ENCODE results near the gene CTNNA2.
"Not testable (repeated sequence)": the region's sequence is repeated elsewhere in the genome, so short reads cannot be mapped to it uniquely, and the experiment has no call there.

Gene CTNNA2

DNA sequence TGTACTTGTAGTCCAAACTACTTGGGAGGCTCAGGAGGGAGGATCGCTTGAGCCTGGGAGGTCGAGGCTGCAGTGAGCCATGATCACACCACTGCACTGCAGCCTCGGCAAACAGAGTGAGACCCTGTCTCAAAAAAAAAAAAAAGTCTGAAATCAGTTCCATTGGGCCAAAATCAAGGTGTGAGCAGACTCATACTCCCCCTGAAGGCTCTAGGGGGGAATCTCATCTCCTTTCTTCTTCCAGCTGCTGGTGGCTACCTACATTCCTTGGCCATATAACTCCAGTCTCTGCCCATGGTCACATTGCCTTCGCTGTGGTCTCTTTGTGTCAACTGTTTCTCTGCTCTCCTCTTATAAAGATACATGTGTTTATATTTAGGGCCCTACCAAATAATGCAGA, 557.7 kb downstream of the CTNNA2 start:
- no peak for DNase-seq (ENCODE audit: low read depth in 1 of 2, low spot score in 1 of 2)

DNA sequence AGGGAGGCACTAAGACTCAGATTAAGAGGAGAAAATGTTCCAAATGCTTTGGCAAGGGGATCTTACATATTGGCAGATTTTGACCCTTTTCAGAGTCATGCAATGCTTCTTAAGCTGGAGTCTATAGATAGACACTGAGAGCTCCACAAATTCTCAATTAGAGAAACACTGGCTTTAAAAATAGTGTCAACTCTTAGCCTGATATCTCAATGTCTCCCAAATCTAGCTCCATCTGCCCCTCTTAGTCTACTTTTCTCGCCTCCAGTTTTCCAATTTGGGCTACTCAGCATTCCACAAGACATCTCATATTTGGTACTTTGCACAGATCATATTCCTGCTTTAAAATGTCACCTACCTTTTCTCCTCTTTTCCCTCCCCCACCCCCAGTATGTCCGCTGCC, 559.1 kb downstream of the CTNNA2 start:
- no peak for DNase-seq (ENCODE audit: low read depth in 1 of 2, low spot score in 1 of 2)

DNA sequence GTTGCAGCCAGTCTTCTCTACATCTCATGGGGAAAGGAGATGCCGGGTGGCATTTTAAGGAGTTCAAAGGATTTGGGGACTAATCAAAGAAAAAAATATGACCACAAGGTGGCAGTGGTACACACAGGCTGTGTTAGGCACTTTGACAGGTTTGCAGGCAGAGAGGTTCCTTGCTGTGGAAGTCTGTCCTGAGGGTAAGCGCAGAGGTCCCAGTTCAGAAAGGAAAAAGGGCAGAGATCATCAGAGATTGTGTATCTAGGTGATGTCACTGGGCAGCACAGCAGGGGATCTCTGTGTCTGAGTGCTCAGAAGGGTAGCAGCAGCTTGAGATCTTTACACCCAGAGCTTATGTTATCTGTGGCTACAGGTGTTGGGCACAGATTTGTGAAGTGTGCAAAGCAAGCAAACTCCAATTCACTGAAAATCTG, 560.3 kb downstream of the CTNNA2 start:
- no peak for DNase-seq (ENCODE audit: low read depth in 1 of 2, low spot score in 1 of 2)

DNA sequence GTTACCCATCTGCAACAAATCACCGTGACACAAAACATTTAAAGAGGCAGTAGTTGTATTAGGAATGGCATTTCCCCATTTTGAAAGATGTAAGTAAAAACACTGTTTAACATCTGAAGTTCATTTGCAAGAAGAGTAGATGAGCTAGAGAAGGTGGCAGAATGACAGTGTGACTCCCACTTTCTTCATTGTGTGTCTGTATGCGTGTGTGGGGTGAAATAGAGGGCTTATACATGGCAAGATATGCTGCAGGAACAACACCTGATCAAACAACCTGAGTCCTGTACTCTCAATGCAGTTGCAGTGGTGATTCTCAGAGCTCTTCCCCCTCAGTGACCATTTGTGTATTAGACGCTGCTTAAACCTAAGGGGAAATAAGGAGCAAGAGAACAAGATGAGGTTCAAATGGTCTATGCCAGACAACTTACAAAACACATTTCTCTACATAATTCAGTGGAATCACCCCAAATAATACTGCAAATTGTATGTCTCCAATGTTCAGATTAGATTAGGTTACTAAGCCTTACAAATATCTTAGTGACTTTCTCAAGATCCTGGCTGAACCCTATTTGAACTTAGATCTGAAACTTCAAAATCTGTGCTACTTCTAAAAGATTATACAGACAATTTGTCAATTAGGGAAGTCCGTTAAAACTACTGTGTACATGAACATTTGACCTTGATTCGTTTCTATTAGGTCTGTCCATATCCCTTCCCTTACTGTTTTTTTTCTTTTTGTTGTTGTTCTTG, 561.6 kb downstream of the CTNNA2 start:
- no peak for DNase-seq (ENCODE audit: low read depth in 1 of 2, low spot score in 1 of 2)

DNA sequence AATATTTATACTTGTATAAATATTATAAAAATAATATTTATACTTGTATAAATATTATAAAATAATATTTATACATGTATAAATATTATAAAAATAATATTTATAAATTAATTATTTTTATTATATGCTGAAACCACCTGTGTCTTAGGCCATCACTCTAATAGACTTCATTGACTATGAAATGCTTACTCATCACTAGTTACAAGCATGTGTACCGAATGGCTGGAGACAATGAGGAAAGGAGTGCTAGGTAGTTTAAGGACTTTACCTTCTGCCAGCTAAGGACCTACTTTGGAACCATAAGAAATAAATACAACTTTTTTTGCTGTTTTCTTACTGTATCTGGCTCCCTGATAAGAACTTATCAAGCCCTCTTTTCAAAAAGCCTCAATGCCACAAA, 562.9 kb downstream of the CTNNA2 start:
- no peak for DNase-seq (ENCODE audit: low read depth in 1 of 2, low spot score in 1 of 2)

DNA sequence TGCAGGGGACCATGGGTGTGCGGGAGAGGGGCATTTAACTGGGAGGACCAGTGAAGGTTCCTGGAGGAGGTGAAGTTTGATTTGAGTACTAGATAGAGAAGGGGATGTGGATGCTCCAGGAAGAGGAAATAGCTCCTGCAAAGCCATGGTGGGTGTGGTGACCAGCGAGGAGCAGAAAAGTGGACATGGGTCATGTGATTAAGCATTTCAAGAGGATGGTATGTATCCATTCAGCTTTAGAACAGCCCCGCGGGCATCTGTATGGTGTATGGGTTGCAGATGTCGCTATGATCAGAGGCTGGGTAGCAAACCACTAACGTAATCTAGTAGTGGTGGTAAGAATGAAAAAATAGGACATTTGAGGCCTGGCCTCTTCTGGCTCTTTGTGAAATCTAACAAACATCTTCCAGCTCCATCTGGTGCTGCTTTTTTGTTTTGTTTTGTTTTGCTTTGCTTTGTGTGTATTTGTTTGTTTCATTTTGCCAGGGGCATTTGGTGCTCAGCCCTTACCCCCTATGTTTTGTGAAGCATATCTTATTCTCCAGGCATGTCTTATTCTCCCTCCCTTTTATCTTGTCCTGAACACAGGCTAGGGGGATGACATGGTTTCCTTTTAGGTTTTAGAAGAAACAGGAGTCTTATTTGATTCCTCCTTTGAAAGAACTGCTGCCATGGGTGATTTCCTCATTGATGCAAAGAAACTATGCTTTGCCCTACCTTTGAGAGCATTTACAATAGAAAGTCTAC, 565.6 kb downstream of the CTNNA2 start:
- DNase-seq (ENCODE audit: low read depth in 1 of 2, low spot score in 1 of 2): no peak

DNA sequence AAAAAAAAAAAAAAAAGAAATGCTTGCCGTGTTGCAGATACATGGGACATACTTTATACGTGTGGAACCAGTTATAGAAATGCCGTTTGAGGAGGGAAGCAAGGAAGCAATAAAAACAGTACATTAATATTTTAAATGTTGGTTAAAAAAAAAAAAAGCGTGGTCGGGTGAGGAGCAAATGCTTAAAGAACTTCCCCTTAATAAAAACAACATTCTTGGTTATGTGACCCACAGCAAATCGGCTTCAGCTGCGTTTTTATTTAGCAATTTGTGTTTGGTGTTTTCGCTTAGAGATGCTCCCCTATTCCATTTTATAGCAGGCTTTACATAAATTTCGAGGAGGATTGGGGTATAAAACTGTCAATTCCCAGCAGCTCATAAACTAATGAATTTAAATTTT, 568.1 kb downstream of the CTNNA2 start:
- DNase-seq (ENCODE audit: low read depth in 1 of 2, low spot score in 1 of 2): no peak

DNA sequence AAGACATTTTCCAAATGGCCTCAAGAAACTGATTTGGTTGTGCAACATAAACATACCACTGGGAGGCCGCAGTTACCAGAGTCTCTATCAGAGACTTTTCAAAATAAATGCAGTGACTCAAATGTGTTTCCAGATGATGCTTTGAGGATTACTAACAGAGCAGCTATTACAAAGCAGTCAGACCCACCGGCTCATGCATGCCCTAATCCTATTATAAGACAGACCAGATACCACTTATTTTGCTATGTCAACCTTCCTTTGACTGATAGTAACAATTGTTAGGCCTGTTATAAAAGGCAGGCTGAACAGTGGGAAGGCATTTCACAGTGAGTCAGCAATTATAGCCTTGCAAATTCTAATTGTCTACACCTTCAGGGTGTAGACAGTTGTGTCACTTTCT, 574.0 kb downstream of the CTNNA2 start:
- no peak for DNase-seq (ENCODE audit: low read depth in 1 of 2, low spot score in 1 of 2)

DNA sequence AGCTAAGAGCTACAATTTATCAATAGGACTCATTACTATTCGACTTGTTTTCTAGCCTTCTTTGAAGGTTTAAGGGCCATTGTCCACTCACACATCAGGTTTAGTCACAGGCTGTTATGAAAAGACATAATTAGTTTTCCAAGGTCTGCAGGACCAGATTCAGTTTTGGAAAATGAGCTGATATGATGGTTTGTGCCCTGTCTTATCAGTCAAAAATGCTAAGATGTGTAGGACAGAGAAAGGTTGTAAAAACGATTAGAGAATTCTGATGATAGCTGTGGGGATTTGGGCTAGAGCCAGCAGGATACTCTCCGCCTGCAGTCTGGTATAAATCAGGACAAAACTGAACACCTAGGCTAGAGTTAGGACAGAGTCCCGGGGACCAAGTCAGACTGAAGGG, 578.4 kb downstream of the CTNNA2 start:
- DNase-seq (ENCODE audit: low read depth in 1 of 2, low spot score in 1 of 2): no peak

DNA sequence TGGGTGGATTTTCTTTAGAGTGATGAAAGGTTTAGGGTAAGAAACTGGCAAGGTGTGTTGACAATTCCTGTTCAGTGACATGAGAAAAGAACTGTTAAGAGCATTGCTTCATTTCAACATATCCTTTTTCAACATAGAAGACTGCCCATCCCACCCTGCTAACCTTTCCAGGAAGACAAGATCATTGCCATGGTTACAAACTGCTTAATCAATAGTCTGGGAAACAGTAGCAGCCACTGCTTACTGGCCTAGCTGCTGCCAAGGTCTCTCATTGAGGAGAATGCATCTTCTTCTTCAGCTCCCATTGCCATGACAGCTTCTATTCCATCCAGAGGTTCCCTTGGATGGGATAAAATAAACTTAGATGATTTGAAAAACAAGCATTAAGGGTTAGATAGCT, 579.6 kb downstream of the CTNNA2 start:
- no peak for DNase-seq (ENCODE audit: low read depth in 1 of 2, low spot score in 1 of 2)

DNA sequence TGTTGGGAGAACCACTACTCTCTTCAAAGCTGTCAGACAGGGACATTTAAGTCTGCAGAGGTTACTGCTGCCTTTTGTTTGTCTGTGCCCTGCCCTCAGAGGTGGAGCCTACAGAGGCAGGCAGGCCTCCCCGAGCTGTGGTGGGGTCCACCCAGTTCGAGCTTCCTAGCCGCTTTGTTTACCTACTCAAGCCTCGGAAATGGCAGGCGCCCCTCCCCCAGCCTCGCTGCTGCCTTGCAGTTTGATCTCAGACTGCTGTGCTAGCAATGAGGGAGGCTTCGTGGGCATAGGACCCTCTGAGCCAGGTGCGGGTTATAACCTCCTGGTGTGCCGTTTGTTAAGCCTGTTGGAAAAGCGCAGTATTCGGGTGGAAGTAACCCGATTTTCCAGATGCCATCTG, 585.7 kb downstream of the CTNNA2 start:
- not testable (repeated sequence) for DNase-seq (ENCODE audit: low read depth in 1 of 2, low spot score in 1 of 2)

DNA sequence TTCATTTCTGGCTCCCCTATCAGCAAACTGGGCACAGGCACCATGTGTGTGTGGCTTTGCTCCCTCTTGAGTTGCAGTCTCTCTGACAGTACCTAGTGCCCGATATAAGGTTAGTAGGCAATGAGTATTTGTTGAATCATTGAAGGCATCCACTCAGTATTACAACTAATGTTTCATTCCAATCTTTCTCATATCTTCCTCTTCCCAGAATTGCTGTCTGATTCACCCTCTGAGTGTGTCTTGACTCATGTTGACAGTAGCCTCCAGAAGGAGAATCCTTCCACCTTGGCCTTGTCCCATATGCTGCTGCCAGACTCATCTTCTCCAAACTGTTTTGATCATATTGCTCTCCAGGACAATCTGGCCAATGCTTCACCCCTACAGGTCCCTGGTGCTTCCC, 589.2 kb downstream of the CTNNA2 start:
- no peak for DNase-seq (ENCODE audit: low read depth in 1 of 2, low spot score in 1 of 2)

DNA sequence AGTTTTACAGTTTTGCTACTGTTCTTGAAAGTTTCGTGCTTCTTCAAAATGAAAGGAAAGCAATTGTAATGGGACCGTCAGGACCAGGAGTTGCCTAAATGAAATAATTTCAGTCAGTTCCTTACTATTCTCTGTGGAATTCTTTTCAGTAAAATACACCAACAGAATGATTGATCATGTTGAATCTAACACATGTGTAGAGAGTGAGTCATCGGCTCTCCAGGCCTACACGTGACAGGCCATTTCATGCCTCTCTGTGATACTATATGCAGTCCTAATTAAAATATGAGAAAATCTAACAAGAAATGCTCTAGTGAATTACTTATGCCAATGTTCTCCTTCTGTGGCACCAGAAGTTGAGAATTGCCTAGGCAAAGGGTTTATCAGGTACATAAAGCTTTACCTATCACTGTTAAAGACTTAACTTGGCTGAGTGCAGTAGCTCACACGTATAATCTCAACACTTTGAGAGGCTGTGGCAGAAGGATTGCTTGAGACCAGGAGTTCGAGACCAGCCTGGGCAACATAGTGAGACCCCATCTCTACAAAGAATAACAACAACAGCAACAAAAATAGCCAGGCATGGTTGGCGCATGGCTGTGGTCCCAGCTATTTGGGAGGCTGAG, 592.3 kb downstream of the CTNNA2 start:
- DNase-seq (ENCODE audit: low read depth in 1 of 2, low spot score in 1 of 2): no peak

DNA sequence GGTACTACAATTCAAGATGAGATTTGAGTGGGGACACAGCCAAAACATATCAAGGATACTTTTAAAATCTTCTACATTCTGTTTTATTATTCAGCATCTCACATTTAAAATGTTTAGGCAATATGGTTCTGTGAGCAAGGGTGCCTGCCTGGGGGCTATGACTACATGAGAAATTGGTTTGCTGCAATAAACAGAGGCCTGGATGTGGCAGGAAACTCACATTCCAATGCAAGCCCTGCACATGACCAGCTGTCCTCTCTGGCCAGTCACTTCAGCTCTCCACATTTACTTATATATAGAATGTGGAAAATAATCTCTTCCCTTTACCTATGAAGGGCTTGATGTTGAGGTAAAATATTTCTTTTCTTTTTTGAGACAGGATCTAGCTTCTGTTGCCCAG, 598.3 kb downstream of the CTNNA2 start:
- DNase-seq (ENCODE audit: low read depth in 1 of 2, low spot score in 1 of 2): no peak

DNA sequence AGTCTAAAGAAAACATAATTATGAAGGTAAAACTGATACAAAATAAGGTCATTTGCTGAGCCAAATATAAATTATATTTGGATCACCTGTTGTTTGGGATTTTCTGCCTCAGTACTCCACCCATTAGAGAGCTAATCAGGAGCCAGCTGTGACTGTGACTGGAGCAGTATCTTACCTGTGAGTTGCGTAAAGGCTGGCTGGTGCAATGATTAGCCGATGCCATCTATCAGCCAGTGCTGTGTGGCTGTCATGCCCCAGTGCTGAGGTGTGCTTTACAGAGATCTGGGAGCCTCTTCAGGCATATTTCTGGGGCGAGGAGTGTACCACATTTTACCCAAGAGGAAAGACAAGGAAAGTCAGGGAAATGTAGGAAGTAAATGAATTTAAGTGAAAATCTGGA, 599.9 kb downstream of the CTNNA2 start:
- no peak for DNase-seq (ENCODE audit: low read depth in 1 of 2, low spot score in 1 of 2)

DNA sequence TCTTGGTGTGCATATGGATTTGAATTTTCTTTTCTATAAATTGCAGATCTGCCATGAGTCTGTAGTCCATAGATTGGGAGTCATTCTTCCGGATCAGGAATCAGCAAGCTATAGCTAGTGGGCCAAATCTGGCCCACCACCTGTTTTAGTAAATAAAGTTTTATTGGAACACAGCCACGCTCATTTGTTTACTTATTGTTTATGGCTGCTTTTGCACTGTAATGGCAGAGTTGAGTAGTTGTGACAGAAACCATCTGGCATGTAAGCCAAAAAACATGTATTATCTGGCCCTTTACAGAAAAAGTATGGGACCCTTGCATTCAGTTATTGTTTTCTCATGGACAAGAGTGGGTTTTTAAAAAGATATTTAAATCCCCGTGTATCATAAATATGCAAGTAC, 600.5 kb downstream of the CTNNA2 start:
- DNase-seq (ENCODE audit: low read depth in 1 of 2, low spot score in 1 of 2): no peak

DNA sequence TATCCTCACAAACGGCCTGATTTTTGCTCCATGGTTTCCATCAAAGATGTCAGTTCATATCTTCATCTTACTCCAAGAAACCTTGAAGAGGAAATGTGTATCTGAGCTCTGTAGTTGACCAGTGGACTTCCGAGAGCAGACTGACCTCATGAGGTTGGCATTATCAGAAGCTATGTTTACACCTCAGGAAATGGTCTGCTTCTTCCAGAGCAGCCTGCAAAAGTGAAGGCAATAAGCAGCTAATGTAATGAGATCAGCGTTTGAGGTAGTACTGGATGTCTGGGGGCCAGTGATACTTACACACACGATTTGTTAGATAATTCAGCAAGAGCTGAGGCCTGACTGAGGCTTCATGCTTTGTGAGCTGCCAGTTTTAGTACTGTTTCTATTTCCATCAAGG, 602.0 kb downstream of the CTNNA2 start:
- DNase-seq (ENCODE audit: low read depth in 1 of 2, low spot score in 1 of 2): no peak

DNA sequence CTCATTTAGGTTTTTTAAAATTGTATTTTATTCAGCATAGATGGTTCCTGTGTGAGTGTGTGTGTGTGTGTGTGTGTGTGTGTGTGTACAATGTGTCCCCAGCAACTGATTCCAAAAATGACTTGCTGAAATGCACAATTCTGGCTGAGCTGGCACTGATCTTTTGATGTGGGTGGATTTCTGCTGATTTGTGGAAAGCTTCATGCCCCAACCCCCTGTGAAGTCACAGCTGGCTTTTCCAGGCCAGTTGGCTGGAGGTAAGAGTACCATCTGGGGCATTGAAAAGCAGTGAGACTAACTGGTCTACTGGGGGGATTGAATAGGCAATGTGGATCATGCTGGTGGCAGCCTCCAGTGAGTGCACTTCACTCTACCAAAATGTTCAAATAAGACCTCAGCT, 604.5 kb downstream of the CTNNA2 start:
- DNase-seq (ENCODE audit: low read depth in 1 of 2, low spot score in 1 of 2): no peak

DNA sequence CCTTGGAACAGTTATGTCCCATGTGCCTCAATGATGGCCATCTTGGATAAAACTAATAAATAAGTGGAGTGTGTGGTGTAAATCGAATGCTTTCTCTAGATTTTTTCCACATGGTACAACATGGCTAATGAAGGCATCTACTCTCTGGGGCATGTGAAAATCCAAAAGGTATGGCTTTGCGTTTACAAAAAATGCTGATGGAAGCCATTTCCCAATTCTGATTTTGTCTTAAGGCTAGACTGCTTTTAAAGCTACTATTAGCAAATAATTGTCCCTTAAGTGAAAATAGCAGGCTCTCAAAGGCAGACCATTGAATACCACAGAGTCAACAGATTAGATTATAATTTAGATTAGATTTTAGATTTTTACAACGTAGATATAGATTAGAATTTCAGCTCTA, 608.0 kb downstream of the CTNNA2 start:
- DNase-seq (ENCODE audit: low read depth in 1 of 2, low spot score in 1 of 2): no peak

DNA sequence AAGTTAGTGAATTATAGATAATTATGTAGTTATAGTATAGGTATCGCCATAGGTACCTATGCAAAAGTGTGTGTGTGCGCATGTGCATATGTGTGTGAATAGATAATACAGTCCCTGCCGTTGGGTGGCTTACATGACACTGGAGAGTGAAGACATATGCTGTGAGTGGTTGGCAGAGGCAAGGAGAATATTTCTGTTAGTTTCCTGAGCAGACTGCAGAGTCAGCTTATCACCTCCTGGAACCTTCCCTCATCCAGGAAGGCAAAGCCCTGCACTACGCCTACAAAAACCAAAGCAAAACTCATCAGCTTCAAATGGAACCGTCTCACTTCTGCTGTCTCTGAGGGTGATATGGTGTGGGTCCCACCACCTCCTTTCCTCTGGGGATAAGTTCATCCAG, 609.8 kb downstream of the CTNNA2 start:
- no peak for DNase-seq (ENCODE audit: low read depth in 1 of 2, low spot score in 1 of 2)

DNA sequence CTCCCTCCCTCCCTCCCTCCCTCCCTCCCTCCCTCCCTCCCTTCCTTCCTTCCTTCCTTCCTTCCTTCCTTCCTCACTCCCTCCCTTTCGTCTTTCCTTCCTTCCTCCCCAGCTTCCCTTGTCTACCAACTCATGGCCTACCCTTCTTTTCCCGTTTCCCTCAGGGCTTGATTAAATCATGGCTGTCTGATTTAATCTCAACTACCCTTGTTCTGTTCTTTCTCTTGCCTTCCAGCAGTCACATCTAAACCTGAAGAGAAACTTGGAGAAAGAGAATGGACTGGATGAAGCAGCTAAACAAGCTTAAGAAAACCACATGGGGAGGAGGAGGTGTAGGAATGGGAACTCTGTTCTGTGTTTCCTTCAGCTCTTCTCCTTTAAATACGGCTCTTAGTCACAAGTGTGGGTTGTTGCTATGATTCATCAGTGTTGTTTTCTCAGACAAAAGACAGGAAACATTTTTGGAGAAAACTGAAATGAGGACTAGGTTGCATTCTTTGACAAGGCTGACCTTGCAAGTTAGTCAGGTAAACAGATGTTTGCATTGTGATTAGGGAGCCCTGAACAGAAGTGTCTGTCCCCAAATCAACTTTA, 613.8 kb downstream of the CTNNA2 start:
- DNase-seq (ENCODE audit: low read depth in 1 of 2, low spot score in 1 of 2): no peak

DNA sequence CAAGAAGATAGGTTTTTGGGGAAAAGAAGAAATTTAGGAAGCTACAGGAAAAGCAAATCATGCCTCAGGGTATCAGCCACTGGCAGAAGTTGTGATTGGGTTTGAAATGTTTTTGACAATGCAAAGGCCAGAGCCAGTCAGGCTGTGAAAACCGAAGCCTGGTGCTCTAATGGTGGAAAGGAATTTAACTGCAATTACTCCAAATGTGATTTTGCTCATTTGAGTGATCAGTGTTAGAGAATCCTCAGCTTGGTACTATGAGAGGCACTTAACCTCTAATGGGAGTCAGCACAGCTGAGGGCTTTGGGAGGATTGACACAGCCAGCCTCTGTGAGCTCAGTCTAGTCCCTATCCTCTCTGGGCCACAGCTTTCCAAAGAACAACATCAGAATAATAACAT, 615.2 kb downstream of the CTNNA2 start:
- DNase-seq (ENCODE audit: low read depth in 1 of 2, low spot score in 1 of 2): no peak
